GM10248 (cell line): Measurements from ENCODE around the gene RTL10.

Experiments used
- CTCF ChIA-PET: fragments of 300-600 bp; sonication (Branson Sonifier 250); formaldehyde crosslinking; extraction: SDS; loops from one replicate; lab custom pipeline; 2021; ENCODE audit warnings: antibody characterized with exemption; lab: Yijun Ruan, JAX
- POLR2A ChIA-PET: fragments of 350-650 bp; sonication (Branson Sonifier 250); formaldehyde crosslinking; extraction: SDS; loops from one replicate; lab custom pipeline; 2020; ENCODE audit warnings: antibody characterized with exemption; lab: Yijun Ruan, JAX
- DNase-seq: peaks from one replicate; pipeline ENCODE4 v3.0.0; 2012; ENCODE audit errors: extremely low spot score
- CTCF ChIP-seq: IDR thresholded peaks from 2 replicates; pipeline ENCODE4 v1.5.1; 2012; ENCODE audit warnings: mild to moderate bottlenecking, low read depth; ENCODE audit errors: extremely low read depth, missing control alignments, control extremely low read depth

Gene RTL10

GRCh38 chr22:19890502-19891316, 36.0 kb upstream of the RTL10 start:
- DNase-seq, result no peak
- TF ChIP-seq CTCF, result no peak
- ChIA-PET POLR2A (interaction anchor here (0.6 kb wide), 1 partner anchor 159 kb away, joined by 5 read pairs; no protein-coding TSS in a partner anchor), CTCF (interaction anchor here (1.0 to 2.2 kb wide), 6 partner anchors 20 to 160 kb away, joined by 3 to 9 read pairs (median 5); no protein-coding TSS in a partner anchor)

- POLR2A ChIA-PET, result no interaction called here
- CTCF ChIA-PET, result interaction anchor here (1.5 to 2.2 kb wide), 3 partner anchors 21 to 160 kb away, joined by 5 to 9 read pairs (median 8); no protein-coding TSS in a partner anchor
- DNase-seq, result no peak
- no peak for TF ChIP-seq CTCF
Observed at GRCh38 chr22:19889951-19890350, 35.3 kb upstream of the RTL10 start.

- POLR2A ChIA-PET, result interaction anchor here (0.6 kb wide), 1 partner anchor 41 kb away, joined by 4 read pairs; no protein-coding TSS in a partner anchor
Observed at GRCh38 chr22:19888131-19888746, 33.6 kb upstream of the RTL10 start.

GRCh38 chr22:19887256-19887985, 32.7 kb upstream of the RTL10 start:
- no peak for DNase-seq
- no peak for TF ChIP-seq CTCF
- ChIA-PET CTCF (interaction anchor here (1.2 to 1.7 kb wide), 3 partner anchors 9 to 157 kb away, joined by 3 to 4 read pairs (median 3); no protein-coding TSS in a partner anchor), POLR2A (no interaction called here)

More at GRCh38 chr22:19888131-19888746, 33.6 kb upstream of the RTL10 start:
- no peak for TF ChIP-seq CTCF
- CTCF ChIA-PET, result interaction anchor here (1.2 kb wide), 1 partner anchor 22 kb away, joined by 3 read pairs; no protein-coding TSS in a partner anchor
- DNase-seq, result no peak

- POLR2A ChIA-PET, result no interaction called here
Observed at GRCh38 chr22:19886605-19887255, 32.1 kb upstream of the RTL10 start.

More at GRCh38 chr22:19886605-19887255, 32.1 kb upstream of the RTL10 start:
- CTCF ChIA-PET, result interaction anchor here (1.2 to 1.7 kb wide), 4 partner anchors 8 to 156 kb away, joined by 3 to 4 read pairs (median 4); no protein-coding TSS in a partner anchor
- no peak for TF ChIP-seq CTCF
- DNase-seq, result no peak
